Endothelial cell (in vitro differentiated cells): ENCODE results near the gene ARAP2. TPM values are rescaled to one million over a fixed set of nuclear protein-coding genes. Genes with fewer than 3 reads are reported as not detected.
A peak's percentile ranks its signal among the peaks of the same experiment; 100 is the strongest.

Source experiments
- DNase-seq: peaks from one replicate; pipeline ENCODE4 v3.0.0; 2021; ENCODE audit warnings: low spot score
- H3K27ac Mint-ChIP-seq: one replicate; pipeline ENCODE4 v1.8.0; 2021; ENCODE audit warnings: mixed read lengths, inconsistent platforms; ENCODE audit not compliant: unreplicated experiment
- H3K27me3 Mint-ChIP-seq: one replicate; pipeline ENCODE4 v1.8.0; 2021; ENCODE audit warnings: mild to moderate bottlenecking, moderate library complexity, mixed read lengths, inconsistent platforms; ENCODE audit not compliant: unreplicated experiment
- H3K36me3 Mint-ChIP-seq: one replicate; pipeline ENCODE4 v1.8.0; 2021; ENCODE audit warnings: mild to moderate bottlenecking, low read depth, mixed read lengths, inconsistent platforms; ENCODE audit not compliant: unreplicated experiment
- H3K4me1 Mint-ChIP-seq: one replicate; pipeline ENCODE4 v1.8.0; 2021; ENCODE audit warnings: mild to moderate bottlenecking, mixed read lengths, inconsistent platforms; ENCODE audit not compliant: unreplicated experiment
- H3K4me3 Mint-ChIP-seq: one replicate; pipeline ENCODE4 v1.8.0; 2021; ENCODE audit warnings: mild to moderate bottlenecking, mixed read lengths, inconsistent platforms; ENCODE audit not compliant: unreplicated experiment
- H3K9me3 Mint-ChIP-seq: one replicate; pipeline ENCODE4 v1.8.0; 2021; ENCODE audit warnings: mixed read lengths, inconsistent platforms; ENCODE audit not compliant: unreplicated experiment
- total RNA-seq: library from RNA; stranded (reverse); fragmentation: NEBNext Ultra II Directional; extraction: Animal tissue kit (Norgen Biotek cat#: 25700); gene quantifications from one replicate; pipeline ENCODE4 v1.2.1, GENCODE V29; 2021; ENCODE audit not compliant: unreplicated experiment
- TF ChIP-seq, protein P1 (sequence below): fragments of 200-600 bp; sonication (generic); IDR thresholded peaks from one replicate; pipeline ENCODE4 v1.5.0; 2021; ENCODE audit warnings: antibody characterized with exemption; ENCODE audit not compliant: unreplicated experiment

Gene ARAP2
- total RNA-seq, 1 donor from 2014 or later = 20.1 TPM

DNA sequence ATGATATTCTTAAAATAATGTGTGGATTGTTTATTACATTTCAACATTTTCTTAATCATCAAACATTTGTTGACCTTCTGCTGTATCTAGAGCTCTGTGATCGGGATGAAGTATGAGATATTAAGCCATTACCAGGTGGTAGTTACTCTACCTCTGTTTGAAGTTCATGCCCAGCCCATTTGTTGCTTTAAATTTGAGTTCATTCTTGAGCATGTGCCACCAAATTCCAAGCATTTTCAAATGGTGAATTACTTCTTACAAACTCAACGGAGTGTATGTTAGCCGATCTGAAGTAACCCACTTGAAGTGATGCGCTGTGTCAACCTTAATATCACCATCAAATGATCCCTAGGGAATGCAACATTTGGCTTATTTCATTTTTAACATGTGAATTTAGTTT, 29.8 kb upstream of the ARAP2 start:
- H3K27ac Mint-ChIP-seq = no peak overlapping the region
- no peaks in the 10 kb centered on the region for H3K4me1 Mint-ChIP-seq
- no peaks in the 10 kb centered on the region for H3K9me3 Mint-ChIP-seq
- no peaks in the 10 kb centered on the region for H3K27me3 Mint-ChIP-seq
- TF ChIP-seq, protein P1, sequence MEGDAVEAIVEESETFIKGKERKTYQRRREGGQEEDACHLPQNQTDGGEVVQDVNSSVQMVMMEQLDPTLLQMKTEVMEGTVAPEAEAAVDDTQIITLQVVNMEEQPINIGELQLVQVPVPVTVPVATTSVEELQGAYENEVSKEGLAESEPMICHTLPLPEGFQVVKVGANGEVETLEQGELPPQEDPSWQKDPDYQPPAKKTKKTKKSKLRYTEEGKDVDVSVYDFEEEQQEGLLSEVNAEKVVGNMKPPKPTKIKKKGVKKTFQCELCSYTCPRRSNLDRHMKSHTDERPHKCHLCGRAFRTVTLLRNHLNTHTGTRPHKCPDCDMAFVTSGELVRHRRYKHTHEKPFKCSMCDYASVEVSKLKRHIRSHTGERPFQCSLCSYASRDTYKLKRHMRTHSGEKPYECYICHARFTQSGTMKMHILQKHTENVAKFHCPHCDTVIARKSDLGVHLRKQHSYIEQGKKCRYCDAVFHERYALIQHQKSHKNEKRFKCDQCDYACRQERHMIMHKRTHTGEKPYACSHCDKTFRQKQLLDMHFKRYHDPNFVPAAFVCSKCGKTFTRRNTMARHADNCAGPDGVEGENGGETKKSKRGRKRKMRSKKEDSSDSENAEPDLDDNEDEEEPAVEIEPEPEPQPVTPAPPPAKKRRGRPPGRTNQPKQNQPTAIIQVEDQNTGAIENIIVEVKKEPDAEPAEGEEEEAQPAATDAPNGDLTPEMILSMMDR = no peak
- no peak overlapping the region for H3K4me3 Mint-ChIP-seq
- no peaks in the 10 kb centered on the region for H3K36me3 Mint-ChIP-seq
- no peak for DNase-seq

DNA sequence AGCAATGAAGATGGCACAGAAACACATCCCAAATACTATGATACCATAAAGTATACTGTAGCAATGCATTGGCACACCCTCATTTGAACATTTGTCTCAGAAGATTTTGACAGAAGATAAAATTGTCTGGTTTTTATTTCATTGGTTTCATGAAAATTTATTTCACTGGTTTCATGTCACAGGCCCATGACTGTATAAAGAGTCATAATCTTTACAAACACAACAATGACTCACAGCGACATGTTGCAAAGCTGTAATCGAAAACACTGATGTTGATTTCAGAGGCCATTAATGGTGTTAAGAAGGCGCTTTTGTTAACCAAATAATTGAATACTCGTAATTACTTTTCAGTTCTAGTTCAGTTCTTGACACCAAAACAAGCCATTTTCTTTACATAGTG, 29.0 kb upstream of the ARAP2 start:
- Mint-ChIP-seq H3K36me3 (no peaks in the 10 kb centered on the region), H3K9me3 (no peaks in the 10 kb centered on the region), H3K27ac (no peak overlapping the region), H3K4me3 (no peak overlapping the region), H3K27me3 (no peaks in the 10 kb centered on the region), H3K4me1 (no peaks in the 10 kb centered on the region)
- TF ChIP-seq, protein P1 = no peak
- no peak for DNase-seq

DNA sequence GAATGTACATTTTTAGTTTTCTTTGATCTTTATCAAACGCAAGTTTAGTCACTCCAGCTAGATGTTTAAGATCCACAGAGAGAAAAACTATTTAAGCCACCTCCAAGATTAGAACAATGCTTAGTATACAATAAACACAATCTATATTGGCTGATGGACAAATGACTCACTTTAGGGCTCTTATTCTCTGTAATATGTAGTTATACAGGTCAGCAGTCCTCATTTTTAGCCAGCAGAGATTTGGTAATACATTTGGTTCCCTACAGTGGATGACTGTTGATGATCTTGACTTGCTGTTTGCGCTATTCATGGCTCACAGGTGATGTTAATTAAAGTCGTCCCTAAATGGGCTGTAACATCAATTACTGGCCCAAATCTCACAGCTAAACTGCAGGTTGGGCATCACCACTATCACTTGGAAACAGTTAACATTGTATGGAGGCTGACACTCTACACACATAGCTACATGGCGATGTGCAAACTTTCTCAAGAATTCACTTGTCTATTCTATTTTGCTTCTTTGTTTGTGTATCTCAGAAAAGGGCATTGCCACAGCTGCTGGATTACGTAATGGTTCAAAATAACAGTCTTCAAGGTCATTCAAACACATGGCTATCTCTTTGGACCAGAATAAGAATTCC, 25.3 kb upstream of the ARAP2 start:
- Mint-ChIP-seq H3K4me1 (peaks cover 20% of the 10 kb centered on the region), H3K36me3 (no peaks in the 10 kb centered on the region), H3K27ac (peak overlapping the region; percentile 37), H3K27me3 (no peaks in the 10 kb centered on the region), H3K9me3 (no peaks in the 10 kb centered on the region), H3K4me3 (no peak overlapping the region)
- TF ChIP-seq, protein P1 = no peak
- DNase-seq = no peak

DNA sequence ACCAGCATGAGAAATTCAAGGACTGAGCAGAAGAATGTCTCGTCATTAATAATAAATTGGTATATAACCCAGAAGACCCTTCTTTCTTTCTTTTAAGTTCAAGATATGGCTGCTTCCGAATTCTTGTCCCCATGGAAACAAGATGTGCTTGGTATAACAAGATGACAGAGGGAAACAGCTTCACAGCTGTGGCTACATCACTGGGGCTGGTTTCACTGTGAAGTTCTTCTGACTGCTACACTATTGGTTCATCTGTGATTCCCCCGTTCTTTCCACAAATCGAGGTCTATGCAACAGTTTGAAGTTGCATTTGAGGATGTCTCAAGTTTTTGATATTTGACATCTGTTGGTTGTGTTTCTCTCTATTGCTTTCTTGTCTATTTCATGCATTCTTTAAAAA, 24.8 kb upstream of the ARAP2 start:
- no peaks in the 10 kb centered on the region for H3K9me3 Mint-ChIP-seq
- H3K27ac Mint-ChIP-seq = peak overlapping the region; percentile 37
- peaks cover 2% of the 10 kb centered on the region for H3K27me3 Mint-ChIP-seq
- TF ChIP-seq, protein P1 = no peak
- no peak overlapping the region for H3K4me3 Mint-ChIP-seq
- DNase-seq = peak; percentile 6
- no peaks in the 10 kb centered on the region for H3K36me3 Mint-ChIP-seq
- peaks cover 26% of the 10 kb centered on the region for H3K4me1 Mint-ChIP-seq

DNA sequence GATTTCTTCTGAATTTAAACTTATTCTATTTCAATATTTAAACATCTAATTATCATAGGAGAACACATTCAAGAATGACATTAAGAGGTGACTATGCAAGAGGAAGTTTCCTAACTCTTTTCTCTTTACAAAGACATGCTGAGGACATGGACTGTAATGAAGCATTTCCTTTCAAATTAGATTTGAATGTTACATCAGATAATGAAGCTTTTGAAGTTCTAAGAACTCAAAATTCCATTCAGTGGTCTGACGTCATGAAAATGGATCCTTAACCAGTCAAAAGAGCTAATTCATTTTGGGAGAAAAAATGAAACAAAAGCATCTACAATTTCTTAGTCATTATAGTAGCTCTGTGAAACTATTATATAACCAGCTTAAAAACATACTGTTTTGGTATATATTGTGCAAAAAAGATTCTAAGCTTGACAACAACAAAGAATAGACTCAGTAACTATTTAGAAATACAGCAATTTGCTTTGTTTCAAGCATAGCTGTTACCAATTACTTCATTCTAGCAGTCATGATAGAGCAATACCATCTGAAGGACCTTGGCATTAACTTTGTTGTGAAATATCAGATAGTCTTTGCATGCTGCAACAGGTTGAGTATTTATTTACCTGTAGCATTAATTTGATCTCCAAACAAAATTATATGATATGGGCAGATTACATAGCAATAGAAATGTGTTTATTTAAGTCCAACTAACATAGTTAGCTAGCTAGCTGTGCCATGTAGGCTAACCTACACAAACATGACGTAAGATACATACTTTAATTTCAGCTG, 23.4 kb upstream of the ARAP2 start:
- Mint-ChIP-seq H3K36me3 (no peaks in the 10 kb centered on the region), H3K9me3 (no peaks in the 10 kb centered on the region), H3K4me3 (no peak overlapping the region), H3K27me3 (peaks cover 2% of the 10 kb centered on the region), H3K27ac (no peak overlapping the region), H3K4me1 (peaks cover 27% of the 10 kb centered on the region)
- DNase-seq = no peak
- TF ChIP-seq, protein P1 = no peak
